Body of pancreas (tissue), 4 donors: ENCODE results near the gene NPW. TPM values are rescaled to one million over a fixed set of nuclear protein-coding genes. Genes with fewer than 3 reads are reported as not detected.

Source experiments
- ATAC-seq: fragments of 150-250 bp; one replicate; pipeline ENCODE4 v1.9.1; 2016
- DNase-seq, 4 donors: peaks; one replicate each; pipeline ENCODE4 v3.0.0-alpha.2; 2019
- H3K27ac ChIP-seq, 4 donors: fragments of 200-600 bp; sonication (generic); 1 replicate in 3 of 4; 2 replicates in 1 of 4; pipeline versions ENCODE4 v1.5.1 to v1.6.1; 2016 to 2019; ENCODE audit warnings: mild to moderate bottlenecking in 1 of 4, mixed read lengths in 1 of 4, moderate library complexity in 1 of 4
- H3K27me3 ChIP-seq, 2 donors: fragments of 200-600 bp; sonication (generic); one replicate each; pipeline ENCODE4 v1.6.0; 2016; ENCODE audit warnings: mild to moderate bottlenecking in 1 of 2
- H3K36me3 ChIP-seq, 2 donors: fragments of 200-600 bp; sonication (generic); replicated peaks in 1 of 2; 2 replicates each; pipeline ENCODE4 v1.5.1; 2016; ENCODE audit warnings: low read depth in 2 of 2; ENCODE audit not compliant: insufficient read depth in 1 of 2
- H3K4me1 ChIP-seq: fragments of 200-600 bp; sonication (generic); one replicate; pipeline ENCODE4 v1.6.0; 2016
- H3K4me3 ChIP-seq, 2 donors: fragments of 200-600 bp; sonication (generic); 1 replicate in 1 of 2; 2 replicates in 1 of 2; pipeline ENCODE4 v1.5.1; 2016 to 2019
- H3K9me3 ChIP-seq, 3 donors: fragments of 200-600 bp; sonication (generic); 1 replicate in 2 of 3; 2 replicates in 1 of 3; pipeline ENCODE4 v1.5.1; 2016
- POLR2A ChIP-seq, 3 donors: fragments of 450-650 bp; IDR thresholded peaks; one replicate each; pipeline ENCODE4 v1.6.1; 2016; ENCODE audit warnings: antibody characterized with exemption in 3 of 3, mild to moderate bottlenecking in 2 of 3
- WGBS, 2 donors: methylation state at CpG; one replicate each; pipeline ENCODE4 v1.1.5; 2017; 5-methylcytosine and 5-hydroxymethylcytosine counted together
- intact Hi-C: fragments of 100-400 bp; cut with DNase I; formaldehyde crosslinking; loops from one replicate; pipeline ENCODE4 v1.15.1; 2023
- total RNA-seq, 2 donors: library from RNA; depleted of rRNA; stranded (reverse); fragments of >200 nt; gene quantifications; one replicate each; pipeline ENCODE4 v1.1.0, GENCODE V29; 2016
- TF ChIP-seq, protein P1 (sequence below), 7 experiments: fragments of 450-650 bp in 4 of 7; fragments of 200-600 bp in 3 of 7; sonication (generic) in 3 of 7; IDR thresholded peaks; one replicate each; pipeline ENCODE4 v1.5.1; 2016 to 2019; ENCODE audit warnings: antibody characterized with exemption in 7 of 7

The NPW gene
- total RNA-seq, 2 donors from 2014 or later: not detected

DNA sequence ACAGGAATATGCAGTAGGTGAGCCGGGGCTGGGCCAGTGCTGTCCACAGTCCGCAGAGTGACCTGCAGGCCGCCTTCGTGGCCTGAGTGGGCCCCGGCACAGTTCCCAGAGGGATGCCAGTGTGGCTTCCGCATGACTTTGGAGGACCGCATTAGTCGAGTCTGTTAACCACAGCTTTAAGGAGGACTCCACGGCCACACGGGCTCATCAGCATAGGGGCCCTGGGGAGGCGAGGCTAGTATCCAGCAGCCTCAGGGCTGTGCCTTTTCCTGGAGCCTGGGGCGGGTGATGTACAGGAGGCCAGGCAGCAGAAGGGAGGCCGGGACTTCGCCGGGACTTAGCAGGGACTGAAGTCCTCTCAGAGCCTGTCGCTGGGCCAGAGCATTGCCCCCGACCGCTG is 41.4 kb downstream of the NPW start:
- intact Hi-C loops: no loop called here
- no peak overlapping the region for H3K27ac ChIP-seq
- no peak overlapping the region for H3K4me3 ChIP-seq
- WGBS, 2 donors: 86 to 94% methylated on average over 7 to 17 of the region's 18 CpGs
- ATAC-seq (no peak), DNase-seq (no peak)
- H3K36me3 ChIP-seq: peaks cover 0 to 4% of the 10 kb centered on the region in 2 donors
- H3K4me1 ChIP-seq: no peaks in the 10 kb centered on the region
- H3K9me3 ChIP-seq: no peaks in the 10 kb centered on the region
- TF ChIP-seq POLR2A (IDR thresholded peaks at IDR 0.05): no peak
- TF ChIP-seq, protein P1, sequence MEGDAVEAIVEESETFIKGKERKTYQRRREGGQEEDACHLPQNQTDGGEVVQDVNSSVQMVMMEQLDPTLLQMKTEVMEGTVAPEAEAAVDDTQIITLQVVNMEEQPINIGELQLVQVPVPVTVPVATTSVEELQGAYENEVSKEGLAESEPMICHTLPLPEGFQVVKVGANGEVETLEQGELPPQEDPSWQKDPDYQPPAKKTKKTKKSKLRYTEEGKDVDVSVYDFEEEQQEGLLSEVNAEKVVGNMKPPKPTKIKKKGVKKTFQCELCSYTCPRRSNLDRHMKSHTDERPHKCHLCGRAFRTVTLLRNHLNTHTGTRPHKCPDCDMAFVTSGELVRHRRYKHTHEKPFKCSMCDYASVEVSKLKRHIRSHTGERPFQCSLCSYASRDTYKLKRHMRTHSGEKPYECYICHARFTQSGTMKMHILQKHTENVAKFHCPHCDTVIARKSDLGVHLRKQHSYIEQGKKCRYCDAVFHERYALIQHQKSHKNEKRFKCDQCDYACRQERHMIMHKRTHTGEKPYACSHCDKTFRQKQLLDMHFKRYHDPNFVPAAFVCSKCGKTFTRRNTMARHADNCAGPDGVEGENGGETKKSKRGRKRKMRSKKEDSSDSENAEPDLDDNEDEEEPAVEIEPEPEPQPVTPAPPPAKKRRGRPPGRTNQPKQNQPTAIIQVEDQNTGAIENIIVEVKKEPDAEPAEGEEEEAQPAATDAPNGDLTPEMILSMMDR (IDR thresholded peaks at IDR 0.05): no peak
- no peaks in the 10 kb centered on the region for H3K27me3 ChIP-seq

DNA sequence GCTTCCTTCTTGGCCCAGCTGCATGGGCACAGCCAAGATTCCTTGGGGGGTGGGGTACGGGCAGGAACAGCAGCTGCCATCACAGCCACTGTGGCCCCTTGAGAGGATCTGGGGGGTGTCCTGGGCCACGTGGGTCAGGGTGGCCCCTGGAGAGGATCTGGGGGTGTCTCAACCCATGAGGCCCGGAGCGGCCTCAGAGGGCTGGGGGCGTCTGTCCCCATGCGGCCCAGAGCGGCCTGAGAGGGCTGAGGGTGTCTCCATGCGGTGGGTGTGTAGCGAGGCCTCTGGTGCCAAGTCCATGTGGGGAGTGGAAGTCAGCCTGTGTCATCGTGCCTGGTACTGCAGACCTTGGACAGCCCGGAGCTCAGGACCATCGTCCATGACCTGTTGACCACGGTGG is 41.9 kb downstream of the NPW start:
- no peaks in the 10 kb centered on the region for H3K9me3 ChIP-seq
- no peak for ATAC-seq
- no peaks in the 10 kb centered on the region for H3K27me3 ChIP-seq
- TF ChIP-seq, protein P1 (IDR thresholded peaks at IDR 0.05): no peak
- no peak for TF ChIP-seq POLR2A (IDR thresholded peaks at IDR 0.05)
- no peaks in the 10 kb centered on the region for H3K4me1 ChIP-seq
- H3K4me3 ChIP-seq: no peak overlapping the region
- no peak overlapping the region for H3K27ac ChIP-seq
- 93 to 97% methylated on average over 7 to 12 of the region's 13 CpGs for WGBS, 2 donors
- peaks cover 0 to 7% of the 10 kb centered on the region in 2 donors for H3K36me3 ChIP-seq
- intact Hi-C loops: no loop called here
- DNase-seq: no peak

DNA sequence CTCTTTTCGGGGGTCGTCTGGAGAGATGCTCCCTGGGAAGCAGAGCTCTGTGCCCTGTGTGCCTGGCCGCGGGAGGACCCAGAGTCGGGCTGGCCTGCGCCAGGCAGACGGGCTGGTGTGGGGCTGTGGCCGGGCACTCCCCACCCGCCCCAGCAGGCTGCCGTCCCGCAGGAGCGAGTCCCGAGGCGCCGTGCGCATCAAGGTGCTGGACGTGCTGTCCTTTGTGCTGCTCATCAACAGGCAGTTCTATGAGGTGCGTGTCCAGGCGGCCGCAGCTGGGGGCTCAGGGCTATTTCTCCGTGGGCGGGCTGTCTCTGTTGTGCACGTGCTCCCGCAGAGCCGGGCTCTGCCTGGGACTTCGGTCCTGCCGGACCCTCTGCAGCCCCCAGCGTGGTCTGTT is 43.2 kb downstream of the NPW start:
- no peaks in the 10 kb centered on the region for H3K27me3 ChIP-seq
- ATAC-seq (no peak), DNase-seq (no peak)
- no peaks in the 10 kb centered on the region for H3K9me3 ChIP-seq
- no peaks in the 10 kb centered on the region for H3K4me1 ChIP-seq
- peaks cover 0 to 7% of the 10 kb centered on the region in 2 donors for H3K36me3 ChIP-seq
- 94% methylated on average over 16 of the region's 28 CpGs; no CpG with 5 or more reads in 1 of the 2 donors for WGBS, 2 donors
- no peak overlapping the region for H3K27ac ChIP-seq
- H3K4me3 ChIP-seq: no peak overlapping the region
- intact Hi-C loops: no loop called here
- TF ChIP-seq, protein P1 (IDR thresholded peaks at IDR 0.05): no peak
- TF ChIP-seq POLR2A (IDR thresholded peaks at IDR 0.05): no peak

DNA sequence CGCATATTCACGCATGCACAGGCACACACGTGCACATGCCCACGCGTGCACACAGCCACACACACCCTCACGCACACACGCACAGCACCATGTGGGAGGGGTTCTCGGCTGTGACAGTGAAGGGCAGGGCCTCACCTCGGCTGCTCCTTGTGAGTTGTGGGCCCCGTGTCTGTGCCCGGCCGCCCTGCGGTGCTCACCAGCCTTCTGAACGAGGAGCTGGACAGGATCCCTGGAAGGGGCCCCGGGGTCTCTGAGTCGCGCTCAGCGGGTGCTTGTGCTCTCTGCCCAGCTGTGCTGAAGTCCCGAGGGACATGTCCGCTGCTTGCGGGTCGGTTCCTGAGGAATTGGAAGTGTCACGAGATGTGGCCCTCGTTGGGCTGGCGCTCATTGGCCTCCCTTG is 44.3 kb downstream of the NPW start:
- H3K4me1 ChIP-seq: no peaks in the 10 kb centered on the region
- no peak for DNase-seq
- ATAC-seq: no peak
- no peaks in the 10 kb centered on the region for H3K27me3 ChIP-seq
- no peak overlapping the region for H3K4me3 ChIP-seq
- WGBS, 2 donors: 90 to 94% methylated on average over 6 to 25 of the region's 25 CpGs
- TF ChIP-seq, protein P1 (IDR thresholded peaks at IDR 0.05): no peak
- TF ChIP-seq POLR2A (IDR thresholded peaks at IDR 0.05): no peak
- no peak overlapping the region for H3K27ac ChIP-seq
- H3K9me3 ChIP-seq: no peaks in the 10 kb centered on the region
- intact Hi-C loops: no loop called here
- H3K36me3 ChIP-seq: peaks cover 0 to 7% of the 10 kb centered on the region in 2 donors

DNA sequence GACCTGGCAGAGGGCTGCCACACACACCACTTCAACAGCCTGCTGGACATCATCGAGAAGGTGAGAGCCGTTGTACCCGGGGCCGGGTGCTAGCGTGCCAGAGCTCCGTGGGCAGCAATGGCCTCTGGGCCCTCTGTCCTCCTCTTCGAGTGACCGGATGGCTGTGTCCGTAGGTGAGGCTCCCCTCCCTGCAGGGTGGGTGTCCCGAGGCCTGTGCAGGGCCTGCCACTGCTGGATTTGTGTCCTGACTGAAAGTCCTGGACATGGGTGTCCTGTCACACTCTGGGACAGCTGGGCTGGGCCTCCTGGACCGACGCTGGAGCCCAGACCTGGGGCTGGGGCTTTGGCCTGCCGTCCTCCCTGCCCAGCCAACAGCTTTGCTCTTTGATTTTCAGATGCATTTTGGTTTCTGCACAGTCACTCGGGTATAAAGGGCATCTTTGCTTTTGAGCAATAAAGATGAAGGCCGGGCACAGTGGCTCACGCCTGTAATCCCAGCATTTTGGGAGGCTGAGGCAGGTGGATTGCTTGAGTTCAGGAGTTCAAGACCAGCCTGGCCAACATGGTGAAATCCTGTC is 44.9 kb downstream of the NPW start:
- ATAC-seq (no peak), DNase-seq (no peak)
- H3K4me1 ChIP-seq: no peaks in the 10 kb centered on the region
- no peaks in the 10 kb centered on the region for H3K9me3 ChIP-seq
- intact Hi-C loops: no loop called here
- no peak overlapping the region for H3K4me3 ChIP-seq
- H3K27me3 ChIP-seq: no peaks in the 10 kb centered on the region
- TF ChIP-seq, protein P1 (IDR thresholded peaks at IDR 0.05): no peak
- no peak for TF ChIP-seq POLR2A (IDR thresholded peaks at IDR 0.05)
- peaks cover 0 to 7% of the 10 kb centered on the region in 2 donors for H3K36me3 ChIP-seq
- no peak overlapping the region for H3K27ac ChIP-seq
- 92 to 97% methylated on average over 10 to 13 of the region's 16 CpGs for WGBS, 2 donors
